Activated naive CD4-positive, alpha-beta T cell treated with anti-CD3 and anti-CD28 coated beads, Interleukin-2, amount 50 U/mL, for 24 hours (primary cell): ENCODE results near the gene UVSSA.

ENCODE experiments used
- H3K27ac Mint-ChIP-seq: one replicate; pipeline ENCODE4 v1.8.0; 2021; ENCODE audit warnings: mild to moderate bottlenecking, mixed read lengths
- H3K27me3 Mint-ChIP-seq: one replicate; pipeline ENCODE4 v1.8.0; 2021; ENCODE audit warnings: mixed read lengths
- H3K36me3 Mint-ChIP-seq: one replicate; pipeline ENCODE4 v1.8.0; 2021; ENCODE audit warnings: mixed read lengths
- H3K4me1 Mint-ChIP-seq: one replicate; pipeline ENCODE4 v1.8.0; 2021; ENCODE audit warnings: mixed read lengths
- H3K4me3 Mint-ChIP-seq: one replicate; pipeline ENCODE4 v1.8.0; 2021; ENCODE audit warnings: mild to moderate bottlenecking, mixed read lengths
- H3K9me3 Mint-ChIP-seq: one replicate; pipeline ENCODE4 v1.8.0; 2021; ENCODE audit warnings: mixed read lengths

UVSSA gene

DNA sequence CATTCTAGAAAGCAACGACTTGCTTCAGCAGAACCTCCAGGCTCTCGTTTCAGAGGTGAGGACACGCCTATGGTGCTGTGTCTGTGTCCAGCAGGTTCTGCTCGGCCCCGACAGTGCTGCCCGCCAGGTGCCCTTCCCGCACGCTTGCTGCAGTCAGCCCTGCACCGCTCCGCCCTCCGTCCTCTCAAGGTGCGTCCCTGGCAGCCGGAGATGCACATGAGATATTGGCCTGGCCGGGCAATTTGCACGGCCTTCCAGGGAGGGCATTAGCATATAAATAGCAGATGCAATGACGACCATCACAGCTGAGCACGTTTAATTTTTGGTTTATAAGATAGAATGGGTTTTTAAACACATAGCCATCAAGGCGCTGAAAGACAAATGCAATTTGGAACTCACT, 14.4 kb downstream of the UVSSA start:
- Mint-ChIP-seq H3K27me3 (no peaks in the 10 kb centered on the region), H3K4me3 (no peak overlapping the region), H3K4me1 (no peaks in the 10 kb centered on the region), H3K27ac (no peak overlapping the region), H3K9me3 (no peaks in the 10 kb centered on the region), H3K36me3 (no peaks in the 10 kb centered on the region)

DNA sequence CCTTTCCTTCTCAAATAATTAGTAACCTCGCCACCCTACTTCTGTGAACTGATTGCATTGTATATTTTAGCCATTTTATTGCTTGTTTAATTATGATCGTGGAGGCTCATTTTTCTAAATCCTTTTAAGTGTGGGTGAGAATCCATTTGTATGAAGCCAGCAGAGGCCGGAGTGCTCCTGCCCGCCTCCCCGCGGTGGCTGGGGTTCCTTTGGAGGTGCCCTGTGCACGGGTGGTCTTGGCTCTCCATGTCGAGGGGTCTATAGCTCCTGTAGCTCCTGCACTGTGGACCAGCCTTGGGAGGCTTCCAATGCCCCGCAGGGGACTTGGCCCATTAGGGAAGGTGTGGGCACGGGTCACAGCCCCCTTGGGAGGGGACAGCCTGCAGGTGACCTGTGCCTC, 15.0 kb downstream of the UVSSA start:
- H3K4me3 Mint-ChIP-seq = no peak overlapping the region
- no peaks in the 10 kb centered on the region for H3K27me3 Mint-ChIP-seq
- no peaks in the 10 kb centered on the region for H3K9me3 Mint-ChIP-seq
- H3K36me3 Mint-ChIP-seq = no peaks in the 10 kb centered on the region
- H3K27ac Mint-ChIP-seq = no peak overlapping the region
- H3K4me1 Mint-ChIP-seq = no peaks in the 10 kb centered on the region

DNA sequence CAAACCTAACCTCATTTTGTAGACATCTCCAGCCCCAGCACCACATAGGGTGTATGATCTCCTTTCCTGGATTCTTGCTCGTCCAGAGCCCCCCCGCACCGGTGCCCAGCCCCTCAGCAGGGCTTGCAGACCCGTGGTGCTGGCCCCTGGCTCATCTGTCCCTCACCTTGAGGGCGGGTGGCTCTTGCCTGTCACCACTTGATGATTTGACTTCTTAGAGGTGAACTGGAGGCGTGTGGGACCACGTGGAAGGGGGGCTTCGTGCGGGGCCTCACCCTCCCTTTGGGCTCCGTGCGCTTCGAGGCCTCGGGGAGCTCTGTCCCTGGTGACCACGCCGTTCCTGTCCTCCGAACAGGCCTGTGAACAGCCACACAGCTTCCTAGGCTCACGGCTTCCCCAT, 15.5 kb downstream of the UVSSA start:
- Mint-ChIP-seq H3K4me1 (no peaks in the 10 kb centered on the region), H3K9me3 (no peaks in the 10 kb centered on the region), H3K27me3 (no peaks in the 10 kb centered on the region), H3K36me3 (no peaks in the 10 kb centered on the region), H3K4me3 (no peak overlapping the region), H3K27ac (no peak overlapping the region)

DNA sequence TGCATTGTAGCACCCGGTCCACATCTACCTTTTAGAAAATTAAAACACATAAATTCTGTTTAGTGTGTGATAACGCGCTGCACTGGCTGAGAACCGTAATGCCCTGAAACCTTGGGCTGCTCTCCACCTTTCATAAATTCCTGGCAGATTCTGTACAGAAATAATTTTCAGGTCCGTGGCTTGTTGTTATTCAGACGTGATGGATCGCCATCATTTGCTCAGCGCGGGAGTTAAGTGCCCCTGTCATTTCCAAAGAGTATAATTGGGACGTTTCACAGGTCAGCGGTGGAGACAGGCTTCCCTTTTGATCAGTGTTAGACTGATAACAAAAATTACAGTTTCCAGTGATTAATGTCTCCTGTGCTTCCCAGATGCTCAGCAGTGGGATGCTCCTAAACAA, 16.5 kb downstream of the UVSSA start:
- H3K4me3 Mint-ChIP-seq = no peak overlapping the region
- H3K27me3 Mint-ChIP-seq = no peaks in the 10 kb centered on the region
- H3K36me3 Mint-ChIP-seq = no peaks in the 10 kb centered on the region
- H3K9me3 Mint-ChIP-seq = no peaks in the 10 kb centered on the region
- no peak overlapping the region for H3K27ac Mint-ChIP-seq
- no peaks in the 10 kb centered on the region for H3K4me1 Mint-ChIP-seq

DNA sequence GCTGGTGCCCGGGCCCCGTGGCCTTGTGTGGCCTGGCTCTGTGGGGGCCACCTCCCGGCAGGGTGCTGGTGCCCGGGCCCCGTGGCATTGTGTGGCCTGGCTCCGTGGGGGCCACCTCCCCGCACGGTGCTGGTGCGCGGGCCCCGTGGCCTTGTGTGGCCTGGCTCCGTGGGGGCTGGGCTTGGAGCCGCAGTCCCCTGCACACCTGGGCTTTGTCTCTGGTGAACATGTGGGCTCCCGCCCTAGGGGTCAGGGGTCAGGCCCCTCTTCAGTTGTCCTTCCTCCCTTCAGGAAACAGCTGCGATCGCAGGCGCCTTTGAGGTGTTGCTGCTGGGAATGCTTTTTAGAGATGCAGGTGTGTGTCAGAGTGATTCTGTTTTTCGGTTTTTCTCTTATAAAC, 17.2 kb downstream of the UVSSA start:
- no peaks in the 10 kb centered on the region for H3K9me3 Mint-ChIP-seq
- no peaks in the 10 kb centered on the region for H3K27me3 Mint-ChIP-seq
- no peak overlapping the region for H3K4me3 Mint-ChIP-seq
- H3K27ac Mint-ChIP-seq = no peak overlapping the region
- no peaks in the 10 kb centered on the region for H3K4me1 Mint-ChIP-seq
- no peaks in the 10 kb centered on the region for H3K36me3 Mint-ChIP-seq

DNA sequence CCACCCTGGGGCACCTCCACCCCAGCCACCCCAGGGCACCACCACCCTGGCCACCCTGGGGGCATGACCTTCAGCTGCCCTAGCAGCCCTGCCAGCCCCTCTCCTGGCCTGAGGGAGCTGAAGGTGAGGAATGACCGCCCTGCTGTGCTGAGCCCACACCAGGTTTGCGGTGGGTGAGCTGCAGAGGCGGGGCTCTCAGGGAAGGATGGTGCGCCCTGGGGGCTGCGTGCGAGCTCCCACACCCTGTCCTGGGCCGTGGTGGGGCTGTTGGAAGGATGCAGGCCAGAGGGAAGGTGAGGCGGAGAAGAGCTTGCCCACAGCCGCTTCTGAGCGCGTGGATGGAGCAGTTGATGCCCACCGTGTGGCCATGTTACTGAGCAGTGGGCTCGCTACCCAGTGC, 17.7 kb downstream of the UVSSA start:
- Mint-ChIP-seq H3K27me3 (no peaks in the 10 kb centered on the region), H3K4me3 (no peak overlapping the region), H3K36me3 (no peaks in the 10 kb centered on the region), H3K4me1 (no peaks in the 10 kb centered on the region), H3K27ac (no peak overlapping the region), H3K9me3 (no peaks in the 10 kb centered on the region)

DNA sequence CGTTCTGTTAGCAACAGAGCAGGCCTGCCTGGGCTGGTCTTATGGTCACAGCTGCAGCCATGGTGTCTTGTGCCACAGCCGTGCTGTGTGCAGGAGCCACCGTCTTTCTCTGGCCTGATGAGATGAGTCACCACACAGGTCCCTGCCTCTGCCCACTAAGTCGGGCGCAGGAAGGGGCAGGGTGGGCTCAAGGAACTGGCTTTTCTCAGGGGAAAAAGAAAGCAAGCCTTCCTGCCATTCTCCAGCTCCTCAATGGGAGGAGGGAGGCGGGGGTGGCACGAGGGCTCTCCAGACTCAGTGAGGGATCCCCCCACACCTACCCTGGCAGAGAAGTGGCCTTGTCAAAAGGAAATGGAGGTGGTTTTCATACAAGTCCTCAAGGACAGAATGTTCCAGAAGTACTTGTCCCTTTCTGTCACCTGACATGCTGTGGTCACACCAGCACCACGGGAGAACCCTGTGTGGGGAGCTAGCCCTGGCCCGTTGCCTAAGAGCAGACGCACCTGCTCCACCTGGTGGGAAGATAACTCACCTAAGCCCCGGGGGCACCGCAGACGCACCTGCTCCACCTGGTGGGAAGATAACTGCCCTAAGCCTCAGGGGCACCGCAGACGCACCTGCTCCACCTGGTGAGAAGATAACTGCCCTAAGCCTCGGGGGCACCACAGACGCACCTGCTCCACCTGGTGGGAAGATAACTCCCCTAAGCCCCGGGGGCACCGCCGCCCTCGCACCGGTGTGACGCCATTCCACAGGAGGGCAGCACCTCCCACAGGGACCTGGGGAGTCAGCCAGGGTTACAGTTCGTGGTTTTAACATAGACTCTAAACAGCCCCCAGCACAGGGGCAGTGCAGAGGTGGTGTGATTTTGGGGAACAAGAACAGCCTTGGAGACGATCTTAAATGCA, 18.5 kb downstream of the UVSSA start:
- Mint-ChIP-seq H3K27me3 (no peaks in the 10 kb centered on the region), H3K9me3 (no peaks in the 10 kb centered on the region), H3K27ac (no peak overlapping the region)

DNA sequence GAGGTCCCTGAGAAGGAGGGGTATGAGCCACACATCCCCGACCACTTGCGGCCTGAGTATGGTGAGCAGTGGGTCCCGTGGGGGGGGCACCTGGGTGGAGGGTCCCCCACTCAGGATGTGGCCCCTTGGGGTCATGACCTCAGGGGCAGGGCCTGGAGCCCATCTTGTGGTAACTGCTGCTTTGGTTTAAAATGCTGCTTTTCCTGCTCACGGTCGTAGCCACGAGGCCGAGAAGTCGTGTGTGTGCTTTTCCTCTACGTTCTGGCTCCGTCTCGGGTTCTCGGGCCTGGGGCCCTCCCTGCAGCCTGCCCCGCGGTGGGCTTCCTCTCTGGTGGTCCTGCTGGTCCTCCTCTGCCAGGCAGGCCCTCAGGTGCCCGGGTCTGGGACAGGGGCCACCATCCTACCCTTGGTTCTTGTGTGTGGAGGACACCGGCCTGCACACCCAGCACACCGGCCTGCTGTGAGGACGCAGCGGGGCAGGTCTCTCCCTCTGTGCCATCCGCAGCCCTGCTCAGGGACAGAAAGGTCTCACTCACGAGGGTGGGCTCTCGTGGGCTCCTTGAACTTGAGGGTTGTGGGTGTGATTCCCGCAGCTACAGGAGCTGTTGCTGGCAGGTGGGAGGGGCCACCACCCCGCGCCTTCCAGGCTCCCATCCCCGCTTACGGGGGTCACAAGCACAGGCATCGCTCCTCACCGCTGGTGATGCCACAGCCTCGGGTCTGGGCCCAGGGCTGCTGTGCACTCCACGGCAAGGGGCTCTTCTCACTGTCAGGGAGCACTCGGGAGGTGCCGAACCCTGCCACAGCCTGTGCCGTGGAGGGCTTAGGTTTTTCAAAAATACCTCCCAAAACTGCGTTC, 19.6 kb downstream of the UVSSA start:
- no peaks in the 10 kb centered on the region for H3K36me3 Mint-ChIP-seq
- H3K9me3 Mint-ChIP-seq = no peaks in the 10 kb centered on the region
- H3K27me3 Mint-ChIP-seq = no peaks in the 10 kb centered on the region
- no peaks in the 10 kb centered on the region for H3K4me1 Mint-ChIP-seq
- H3K4me3 Mint-ChIP-seq = no peak overlapping the region
- no peak overlapping the region for H3K27ac Mint-ChIP-seq

More for the DNA sequence above, 18.5 kb downstream of the UVSSA start:
- Mint-ChIP-seq H3K4me1 (no peaks in the 10 kb centered on the region), H3K36me3 (no peaks in the 10 kb centered on the region), H3K4me3 (no peak overlapping the region)

DNA sequence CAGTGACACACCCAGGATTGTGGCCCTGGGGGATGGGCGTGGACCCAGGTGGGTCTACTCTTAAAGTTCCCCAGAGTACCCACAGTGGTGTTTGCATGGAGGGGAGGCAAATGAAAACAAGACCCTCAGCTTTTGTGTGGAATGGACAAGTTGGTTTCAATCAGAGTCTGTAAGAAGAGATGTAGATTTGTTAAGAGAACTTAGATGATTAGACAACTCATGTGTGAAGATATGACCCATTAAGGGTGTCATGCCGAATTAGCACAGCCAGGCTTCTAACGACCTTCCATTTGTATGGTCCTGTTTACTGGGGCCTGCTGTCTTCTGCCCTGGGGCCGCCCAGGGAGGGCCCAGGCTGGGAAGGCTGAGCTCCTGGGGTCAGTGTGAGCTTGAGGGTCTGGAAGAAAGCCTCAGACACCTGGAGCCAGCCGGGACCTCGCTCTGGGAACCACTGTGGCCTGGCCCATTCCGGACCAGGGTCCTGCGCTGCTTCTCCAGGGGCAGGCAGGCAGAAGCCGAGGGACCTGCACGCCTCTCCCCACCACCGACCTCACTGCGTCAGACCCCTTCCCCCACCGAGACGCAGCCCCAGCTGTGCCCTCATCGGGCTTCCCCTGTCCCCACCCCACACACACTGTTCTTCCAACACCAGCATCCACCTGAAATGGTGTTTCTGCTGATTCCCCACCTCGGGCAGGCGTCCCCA, 20.4 kb downstream of the UVSSA start:
- H3K4me3 Mint-ChIP-seq = no peak overlapping the region
- no peaks in the 10 kb centered on the region for H3K9me3 Mint-ChIP-seq
- no peak overlapping the region for H3K27ac Mint-ChIP-seq
- no peaks in the 10 kb centered on the region for H3K36me3 Mint-ChIP-seq
- no peaks in the 10 kb centered on the region for H3K4me1 Mint-ChIP-seq
- no peaks in the 10 kb centered on the region for H3K27me3 Mint-ChIP-seq

DNA sequence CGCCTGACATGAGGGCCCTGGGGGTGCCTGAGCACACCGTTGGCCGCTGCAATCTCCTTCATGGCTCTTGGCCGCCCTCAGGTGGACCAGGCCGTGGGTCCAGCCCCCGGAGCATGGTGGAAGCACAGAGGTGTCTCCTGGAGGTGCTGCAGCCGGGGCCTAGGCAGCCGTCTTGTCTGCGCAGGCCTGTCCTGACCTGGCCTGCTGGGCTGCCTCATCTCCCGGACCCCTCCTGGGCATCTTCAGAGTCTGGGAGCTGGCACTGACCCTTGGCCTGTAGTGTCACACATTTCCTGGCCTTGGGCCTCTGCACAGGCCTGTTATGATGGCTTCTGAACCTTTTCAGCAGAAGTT, 20.9 kb downstream of the UVSSA start:
- Mint-ChIP-seq H3K4me3 (no peak overlapping the region), H3K36me3 (peaks cover 1% of the 10 kb centered on the region), H3K4me1 (no peaks in the 10 kb centered on the region), H3K9me3 (no peaks in the 10 kb centered on the region), H3K27ac (no peak overlapping the region), H3K27me3 (no peaks in the 10 kb centered on the region)

DNA sequence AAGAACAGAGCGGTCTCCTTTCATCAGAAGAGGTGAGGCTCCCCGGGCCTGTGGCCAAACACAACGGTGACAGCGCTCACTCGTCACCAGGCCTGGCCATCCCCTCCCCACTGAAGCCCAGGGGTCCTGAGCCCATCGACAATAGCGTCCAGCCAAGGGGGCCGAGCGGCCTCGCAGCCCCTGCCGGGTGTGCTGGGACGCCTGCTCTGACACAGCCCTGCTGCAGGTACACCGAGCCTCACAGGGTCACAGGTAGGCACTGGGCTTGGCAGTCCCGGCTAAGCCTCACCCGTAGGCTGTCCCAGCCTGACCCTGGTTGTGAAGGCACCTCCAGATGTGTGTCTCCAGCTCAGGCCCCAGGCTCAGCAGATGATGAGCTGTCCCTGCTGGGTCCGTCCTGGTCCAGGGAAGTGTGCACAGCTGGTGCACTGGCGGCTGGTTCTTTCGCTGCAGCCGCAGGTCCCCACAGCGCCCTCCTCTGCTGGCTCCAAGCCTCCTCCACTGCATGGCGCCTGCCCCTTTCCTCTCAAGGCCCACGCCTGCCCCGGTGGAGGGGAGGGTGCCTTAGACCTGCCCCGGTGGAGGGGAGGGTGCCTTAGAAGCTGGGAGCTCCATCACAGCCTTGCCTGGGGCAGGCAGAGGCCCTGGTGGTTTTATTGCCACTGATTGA, 21.5 kb downstream of the UVSSA start:
- Mint-ChIP-seq H3K27ac (no peak overlapping the region), H3K27me3 (no peaks in the 10 kb centered on the region), H3K36me3 (peaks cover 3% of the 10 kb centered on the region), H3K9me3 (no peaks in the 10 kb centered on the region), H3K4me3 (no peak overlapping the region), H3K4me1 (no peaks in the 10 kb centered on the region)

DNA sequence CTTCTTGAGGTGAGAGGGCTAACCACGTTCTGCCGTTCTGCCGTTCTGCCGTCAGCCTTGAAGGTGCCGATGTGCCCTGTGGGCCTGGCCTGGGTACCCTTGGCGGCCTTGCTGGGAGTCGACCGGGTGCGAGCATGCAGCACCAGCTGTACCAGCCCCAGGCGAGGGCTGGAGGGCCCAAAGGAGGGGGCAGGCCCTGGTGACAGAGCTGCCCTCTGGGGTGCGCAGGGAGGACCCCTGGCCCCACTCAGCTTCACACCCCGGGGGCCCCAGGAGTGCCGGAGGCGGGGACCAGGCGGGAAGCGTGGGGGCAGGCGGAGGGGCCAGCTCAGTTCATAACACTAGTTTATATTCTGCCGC, 22.1 kb downstream of the UVSSA start:
- Mint-ChIP-seq H3K27ac (no peak overlapping the region), H3K4me1 (no peaks in the 10 kb centered on the region), H3K9me3 (no peaks in the 10 kb centered on the region), H3K27me3 (no peaks in the 10 kb centered on the region), H3K4me3 (no peak overlapping the region), H3K36me3 (peaks cover 6% of the 10 kb centered on the region)

DNA sequence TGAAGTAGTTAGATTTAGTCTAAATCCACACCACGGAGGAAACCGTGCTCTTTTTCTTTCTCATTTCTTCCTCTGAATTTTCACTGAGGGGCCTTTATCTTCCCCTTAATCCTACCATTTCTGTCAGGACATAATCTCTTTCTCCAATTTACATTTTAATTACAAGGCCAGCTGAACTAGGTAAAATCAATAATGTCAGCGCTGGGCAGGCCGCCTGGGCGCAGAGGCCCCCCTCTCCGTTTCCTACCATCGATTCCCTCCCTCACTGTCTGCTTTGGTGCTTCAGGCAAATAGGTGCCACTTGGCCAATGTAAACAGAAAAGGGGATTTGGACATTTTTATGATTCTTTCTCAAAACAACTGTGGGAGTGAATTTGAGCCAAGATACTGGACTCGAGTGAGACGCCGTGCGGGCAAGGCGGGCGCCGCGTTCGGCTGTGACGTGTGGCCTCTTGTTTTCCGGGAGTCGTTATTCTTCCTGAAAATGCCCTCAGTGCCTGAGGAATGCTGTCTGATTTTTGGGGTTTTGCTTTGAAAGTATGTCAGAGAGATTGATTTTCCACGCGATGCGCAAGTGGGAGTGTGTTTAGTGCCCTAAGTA, 22.6 kb downstream of the UVSSA start:
- Mint-ChIP-seq H3K4me1 (no peaks in the 10 kb centered on the region), H3K36me3 (peaks cover 6% of the 10 kb centered on the region)

DNA sequence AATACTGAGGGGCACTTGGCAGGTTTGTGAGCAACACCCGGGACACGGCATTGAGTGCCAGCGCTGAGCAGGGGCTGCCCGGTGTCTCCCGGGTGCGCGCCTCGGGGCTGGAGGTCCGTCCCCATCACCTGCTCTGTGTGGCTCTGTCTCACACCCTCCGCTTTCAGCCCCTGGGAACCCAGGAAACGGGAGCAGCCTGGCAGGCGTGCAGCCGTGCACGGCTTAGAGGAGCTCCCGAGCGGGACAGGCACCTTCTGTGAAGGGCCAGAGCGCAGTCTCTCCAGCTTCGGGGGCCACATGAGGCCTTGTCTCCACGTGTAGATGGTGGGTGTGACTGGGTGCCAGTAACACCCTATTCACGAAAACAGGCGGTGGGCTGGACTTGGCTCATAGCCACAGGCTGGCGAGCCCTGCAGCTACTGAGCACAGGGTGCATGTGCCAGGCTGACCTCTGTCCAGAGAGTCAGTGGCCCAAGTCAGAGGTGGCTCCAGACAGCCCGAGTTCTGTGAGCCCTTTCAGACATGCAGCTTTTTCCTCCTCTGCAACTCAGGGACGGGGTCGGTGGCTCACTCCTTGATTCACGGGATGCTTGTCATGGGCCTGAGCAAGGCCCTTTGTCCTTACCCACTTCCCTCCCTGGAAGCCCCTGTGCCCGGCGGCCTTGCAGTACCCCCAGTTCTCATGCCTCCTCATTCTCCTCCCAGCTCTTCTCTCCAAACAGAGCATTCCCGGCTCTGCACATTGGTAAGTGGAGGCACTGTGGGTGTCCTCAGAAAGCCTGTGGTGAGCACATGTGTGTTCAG, 23.5 kb downstream of the UVSSA start:
- Mint-ChIP-seq H3K27me3 (no peaks in the 10 kb centered on the region), H3K9me3 (no peaks in the 10 kb centered on the region), H3K36me3 (peaks cover 6% of the 10 kb centered on the region), H3K4me1 (no peaks in the 10 kb centered on the region), H3K4me3 (no peak overlapping the region), H3K27ac (no peak overlapping the region)

More for the DNA sequence above, 22.6 kb downstream of the UVSSA start:
- Mint-ChIP-seq H3K9me3 (no peaks in the 10 kb centered on the region), H3K4me3 (no peak overlapping the region), H3K27me3 (no peaks in the 10 kb centered on the region), H3K27ac (no peak overlapping the region)
